Measurements from ENCODE around the gene LINGO1. TPM values are rescaled to one million over a fixed set of nuclear protein-coding genes. Genes with fewer than 3 reads are reported as not detected.

Gene LINGO1
- total and polyA plus RNA-seq, 9 of the 15 experiments (the other 6 are each of a cell fraction or from before 2014, with no cell fraction given) = 0.07 to 15.3 (median 2.1) TPM

DNA sequence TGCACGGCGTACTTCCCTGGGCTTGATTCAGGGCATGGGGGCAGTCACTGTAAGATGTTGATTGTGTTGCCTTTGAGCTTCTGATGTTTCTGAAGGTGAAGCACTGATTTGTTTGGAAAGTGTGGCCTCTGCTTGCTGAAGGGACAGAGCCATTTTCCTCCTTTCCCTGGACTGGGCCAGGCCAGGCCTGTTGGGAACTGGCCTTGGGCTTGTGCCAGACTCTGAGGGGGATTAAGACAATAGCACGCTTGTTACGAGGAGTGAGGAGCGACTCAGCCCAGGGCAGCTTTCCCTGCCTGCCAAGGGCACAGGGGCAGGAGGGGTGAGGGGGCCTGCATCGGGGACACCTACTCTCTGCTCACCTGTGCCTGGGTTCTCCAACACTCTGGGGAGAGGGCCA, 42.9 kb downstream of the LINGO1 start (continued):
- TF ChIP-seq, protein P1, sequence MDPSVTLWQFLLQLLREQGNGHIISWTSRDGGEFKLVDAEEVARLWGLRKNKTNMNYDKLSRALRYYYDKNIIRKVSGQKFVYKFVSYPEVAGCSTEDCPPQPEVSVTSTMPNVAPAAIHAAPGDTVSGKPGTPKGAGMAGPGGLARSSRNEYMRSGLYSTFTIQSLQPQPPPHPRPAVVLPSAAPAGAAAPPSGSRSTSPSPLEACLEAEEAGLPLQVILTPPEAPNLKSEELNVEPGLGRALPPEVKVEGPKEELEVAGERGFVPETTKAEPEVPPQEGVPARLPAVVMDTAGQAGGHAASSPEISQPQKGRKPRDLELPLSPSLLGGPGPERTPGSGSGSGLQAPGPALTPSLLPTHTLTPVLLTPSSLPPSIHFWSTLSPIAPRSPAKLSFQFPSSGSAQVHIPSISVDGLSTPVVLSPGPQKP (CRISPR knock-in tag; IDR thresholded peaks at IDR 0.05) = no peak
- TF ChIP-seq TCF7 (IDR thresholded peaks at IDR 0.05; ENCODE audit: borderline replicate concordance) (no peak), KLF13 (tag; IDR thresholded peaks at IDR 0.05; ENCODE audit: borderline replicate concordance, low read depth) (no peak), KDM1A (IDR thresholded peaks at IDR 0.05) (no peak), TCF7L2 (IDR thresholded peaks at IDR 0.05; ENCODE audit: low read depth, low read length) (no peak), RBM15 (IDR thresholded peaks at IDR 0.05; ENCODE audit: insufficient read depth, low read length) (no peak), ELF4 (CRISPR knock-in tag; IDR thresholded peaks at IDR 0.05) (no peak)
- TF ChIP-seq, protein P2, sequence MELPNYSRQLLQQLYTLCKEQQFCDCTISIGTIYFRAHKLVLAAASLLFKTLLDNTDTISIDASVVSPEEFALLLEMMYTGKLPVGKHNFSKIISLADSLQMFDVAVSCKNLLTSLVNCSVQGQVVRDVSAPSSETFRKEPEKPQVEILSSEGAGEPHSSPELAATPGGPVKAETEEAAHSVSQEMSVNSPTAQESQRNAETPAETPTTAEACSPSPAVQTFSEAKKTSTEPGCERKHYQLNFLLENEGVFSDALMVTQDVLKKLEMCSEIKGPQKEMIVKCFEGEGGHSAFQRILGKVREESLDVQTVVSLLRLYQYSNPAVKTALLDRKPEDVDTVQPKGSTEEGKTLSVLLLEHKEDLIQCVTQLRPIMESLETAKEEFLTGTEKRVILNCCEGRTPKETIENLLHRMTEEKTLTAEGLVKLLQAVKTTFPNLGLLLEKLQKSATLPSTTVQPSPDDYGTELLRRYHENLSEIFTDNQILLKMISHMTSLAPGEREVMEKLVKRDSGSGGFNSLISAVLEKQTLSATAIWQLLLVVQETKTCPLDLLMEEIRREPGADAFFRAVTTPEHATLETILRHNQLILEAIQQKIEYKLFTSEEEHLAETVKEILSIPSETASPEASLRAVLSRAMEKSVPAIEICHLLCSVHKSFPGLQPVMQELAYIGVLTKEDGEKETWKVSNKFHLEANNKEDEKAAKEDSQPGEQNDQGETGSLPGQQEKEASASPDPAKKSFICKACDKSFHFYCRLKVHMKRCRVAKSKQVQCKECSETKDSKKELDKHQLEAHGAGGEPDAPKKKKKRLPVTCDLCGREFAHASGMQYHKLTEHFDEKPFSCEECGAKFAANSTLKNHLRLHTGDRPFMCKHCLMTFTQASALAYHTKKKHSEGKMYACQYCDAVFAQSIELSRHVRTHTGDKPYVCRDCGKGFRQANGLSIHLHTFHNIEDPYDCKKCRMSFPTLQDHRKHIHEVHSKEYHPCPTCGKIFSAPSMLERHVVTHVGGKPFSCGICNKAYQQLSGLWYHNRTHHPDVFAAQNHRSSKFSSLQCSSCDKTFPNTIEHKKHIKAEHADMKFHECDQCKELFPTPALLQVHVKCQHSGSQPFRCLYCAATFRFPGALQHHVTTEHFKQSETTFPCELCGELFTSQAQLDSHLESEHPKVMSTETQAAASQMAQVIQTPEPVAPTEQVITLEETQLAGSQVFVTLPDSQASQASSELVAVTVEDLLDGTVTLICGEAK (IDR thresholded peaks at IDR 0.05) = no peak
- TF ChIP-seq, protein P2 (CRISPR knock-in tag; IDR thresholded peaks at IDR 0.05) = no peak
